Activated CD8-positive, alpha-beta memory T cell treated with anti-CD3 and anti-CD28 coated beads, Interleukin-2, amount 50 U/mL, for 48 hours (primary cell): ENCODE results near the gene GPER1.
"Not testable (repeated sequence)": the region's sequence is repeated elsewhere in the genome, so short reads cannot be mapped to it uniquely, and the experiment has no call there.

Experiments
- DNase-seq: peaks from one replicate; pipeline ENCODE4 v3.0.0-alpha.2; 2020

GPER1 gene

GRCh38 chr7:1071731-1072254 lies 16.1 kb upstream of the GPER1 start:
- DNase-seq = no peak

- DNase-seq = no peak
Observed at GRCh38 chr7:1073142-1073977, 14.6 kb upstream of the GPER1 start.

- not testable (repeated sequence) for DNase-seq
Observed at GRCh38 chr7:1074018-1074417, 13.9 kb upstream of the GPER1 start.

- no peak for DNase-seq
Observed at GRCh38 chr7:1074593-1075431, 13.1 kb upstream of the GPER1 start.

- DNase-seq = no peak
Observed at GRCh38 chr7:1076184-1077072, 11.5 kb upstream of the GPER1 start.

- no peak for DNase-seq
Observed at GRCh38 chr7:1078519-1078918, 9.4 kb upstream of the GPER1 start.

- DNase-seq = no peak
Observed at GRCh38 chr7:1078985-1079384, 8.9 kb upstream of the GPER1 start.

- no peak for DNase-seq
Observed at GRCh38 chr7:1079546-1079945, 8.4 kb upstream of the GPER1 start.

GRCh38 chr7:1080252-1080920 lies 7.5 kb upstream of the GPER1 start:
- no peak for DNase-seq

- DNase-seq = no peak
Observed at GRCh38 chr7:1080921-1081255, 7.0 kb upstream of the GPER1 start.

- no peak for DNase-seq
Observed at GRCh38 chr7:1081336-1081735, 6.6 kb upstream of the GPER1 start.

GRCh38 chr7:1081931-1082401 lies 5.9 kb upstream of the GPER1 start:
- DNase-seq = no peak

- DNase-seq = no peak
Observed at GRCh38 chr7:1083729-1084657, 3.9 kb upstream of the GPER1 start.

- no peak for DNase-seq
Observed at GRCh38 chr7:1085266-1085665, 2.6 kb upstream of the GPER1 start.

- DNase-seq = no peak
Observed at GRCh38 chr7:1085910-1086421, 1.9 kb upstream of the GPER1 start.

GRCh38 chr7:1086588-1087464 lies 1.1 kb upstream of the GPER1 start:
- DNase-seq = peak; percentile 97

GRCh38 chr7:1087465-1087814 lies 473 bp upstream of the GPER1 start:
- no peak for DNase-seq

- DNase-seq = no peak
Observed at GRCh38 chr7:1090236-1090635, 2.3 kb downstream of the GPER1 start.

- DNase-seq = no peak
Observed at GRCh38 chr7:1090686-1091643, 3.1 kb downstream of the GPER1 start.
